K562 (cell line): ENCODE results near the gene FGGY. TPM values are rescaled to one million over a fixed set of nuclear protein-coding genes. Genes with fewer than 3 reads are reported as not detected.

ENCODE experiments used
- ATAC-seq: fragments of 200-7000 bp; cut with Tn5 transposase; 3 replicates; pipeline ENCODE4 v1.9.1; 2020; ENCODE audit warnings: moderate library complexity
- BruUV-seq: library from RNA; stranded (reverse); fragments of 400-500 nt; replicated peaks from 2 replicates; lab custom pipeline; 2021; lab: Mats Ljungman, UMichigan
- CTCF ChIA-PET: fragments of 300-600 bp; formaldehyde crosslinking; extraction: SDS; loops from one replicate; lab custom pipeline; 2021; ENCODE audit warnings: low intra/inter-chr PET ratio; lab: Yijun Ruan, JAX
- POLR2A ChIA-PET: fragments of 300-600, 350-650 bp; sonication (Branson Sonifier 250); formaldehyde crosslinking; extraction: SDS; loops from one replicate; lab custom pipeline; 2021; ENCODE audit warnings: antibody characterized with exemption, inconsistent platforms; lab: Yijun Ruan, JAX
- DNase-seq, 4 experiments: peaks; one replicate each; pipeline versions ENCODE4 v3.0.0 to v3.0.0-alpha.2; 2011 to 2018; ENCODE audit warnings: low spot score in 3 of 4, mixed read lengths in 3 of 4; ENCODE audit errors: extremely low read depth in 1 of 4
- FAIRE-seq: peaks from 2 replicates; lab custom pipeline; 2011; peaks lifted over from hg19 to GRCh38; lab: Jason Lieb, UNC
- H2AFZ ChIP-seq: 2 replicates; pipeline ENCODE4 v1.6.0; 2011; ENCODE audit warnings: low read depth, low read length, control low read depth, inconsistent platforms
- H3K27ac ChIP-seq: fragments of 200-600 bp; 3 replicates; pipeline ENCODE4 v1.8.0; 2011; ENCODE audit warnings: low read depth, mild to moderate bottlenecking, control low read depth, inconsistent platforms, low read length, moderate library complexity, mixed read lengths; ENCODE audit errors: extremely low read depth
- H3K27me3 ChIP-seq, 2 experiments: fragments of 300-600 bp in 1 of 2; 2 replicates in 1 of 2; 3 replicates in 1 of 2; pipeline versions ENCODE4 v1.6.0 to v1.8.0; 2011; ENCODE audit warnings: inconsistent platforms in 2 of 2, low read length in 2 of 2, mild to moderate bottlenecking in 1 of 2, mixed read lengths in 1 of 2, moderate library complexity in 1 of 2; ENCODE audit not compliant: control insufficient read depth in 2 of 2, insufficient read depth in 2 of 2
- H3K36me3 ChIP-seq: fragments of 300-600 bp; 3 replicates; pipeline ENCODE4 v1.8.0; 2011; ENCODE audit warnings: mild to moderate bottlenecking, low read length, inconsistent platforms; ENCODE audit not compliant: control insufficient read depth, insufficient read depth
- H3K4me1 ChIP-seq, 2 experiments: fragments of 200-600 bp in 1 of 2; replicated peaks in 1 of 2; 2 replicates in 1 of 2; 3 replicates in 1 of 2; pipeline versions ENCODE4 v1.5.1 to v1.8.0; 2011; ENCODE audit warnings: inconsistent platforms in 2 of 2, low read length in 2 of 2, mild to moderate bottlenecking in 1 of 2, mixed read lengths in 1 of 2, moderate library complexity in 1 of 2; ENCODE audit not compliant: control insufficient read depth in 2 of 2, insufficient read depth in 2 of 2
- H3K4me2 ChIP-seq: 2 replicates; pipeline ENCODE4 v1.6.1; 2011; ENCODE audit warnings: low read length, control low read depth, inconsistent platforms, mixed read lengths; ENCODE audit not compliant: insufficient read depth
- H3K4me3 ChIP-seq: fragments of 200-600 bp; sonication (generic), shearing (Covaris generic); 2 replicates; pipeline ENCODE4 v1.5.1; 2016; ENCODE audit warnings: control low read depth, inconsistent platforms
- H3K79me2 ChIP-seq: fragments of 200-600 bp; 3 replicates; pipeline ENCODE4 v1.8.0; 2011; ENCODE audit warnings: low read length, inconsistent platforms; ENCODE audit not compliant: control insufficient read depth, insufficient read depth
- H3K9ac ChIP-seq, 2 experiments: 2 replicates each; pipeline versions ENCODE4 v1.6.0 to v1.6.1; 2011; ENCODE audit warnings: low read depth in 2 of 2, low read length in 2 of 2, control low read depth in 1 of 2, inconsistent platforms in 1 of 2, mild to moderate bottlenecking in 1 of 2, mixed read lengths in 1 of 2; ENCODE audit not compliant: insufficient read depth in 1 of 2
- H3K9me1 ChIP-seq: one replicate; pipeline ENCODE4 v1.6.0; 2011; ENCODE audit warnings: inconsistent platforms, mild to moderate bottlenecking, low read length, moderate library complexity; ENCODE audit not compliant: control insufficient read depth, insufficient read depth
- H3K9me3 ChIP-seq: replicated peaks from 2 replicates; pipeline ENCODE4 v1.5.1; 2011; ENCODE audit warnings: low read depth, low read length, inconsistent platforms; ENCODE audit not compliant: control insufficient read depth, insufficient read depth
- H4K20me1 ChIP-seq: replicated peaks from 2 replicates; pipeline ENCODE4 v1.6.1; 2011; ENCODE audit warnings: low read length, inconsistent platforms, mixed read lengths; ENCODE audit not compliant: control insufficient read depth, insufficient read depth
- EZH2 ChIP-seq: IDR thresholded peaks from 2 replicates; pipeline ENCODE4 v1.6.1; 2012; ENCODE audit warnings: low read depth, mild to moderate bottlenecking, inconsistent platforms, low read length, borderline replicate concordance
- HNRNPH1 ChIP-seq: fragments of 200-400 bp; formaldehyde crosslinking; optimal IDR thresholded peaks from 2 replicates; pipeline ENCODE3; 2017; ENCODE audit warnings: low read depth, mild to moderate bottlenecking, low read length, moderate library complexity
- MYC ChIP-seq, 2 experiments: fragments of 250-450 bp in 1 of 2; sonication (Bioruptor Pico) in 1 of 2; IDR thresholded peaks; 2 replicates each; pipeline versions ENCODE4 v1.5.1 to v1.6.1; 2012 to 2021; ENCODE audit warnings: low read depth in 2 of 2, borderline replicate concordance in 1 of 2, improper control_type of control experiment in 1 of 2, low read length in 1 of 2, mild to moderate bottlenecking in 1 of 2, moderate library complexity in 1 of 2
- ZNF584 ChIP-seq: fragments of 200-800 bp; sonication (Bioruptor generic); IDR thresholded peaks from 2 replicates; pipeline ENCODE4 v1.6.1; 2016; ENCODE audit warnings: low read depth, mild to moderate bottlenecking, missing genetic modification characterization, missing compliant biosample characterization
- WGBS: fragments of 100-300 bp; shearing (Covaris generic); methylation state at CpG from one replicate; pipeline ENCODE4 v1.1.6; 2016; ENCODE audit warnings: low coverage, mixed read lengths; ENCODE audit not compliant: insufficient coverage; ENCODE audit errors: missing lambda C conversion rate; 5-methylcytosine and 5-hydroxymethylcytosine counted together
- in situ Hi-C: fragments of 300-500 bp; cut with MboI; formaldehyde crosslinking; loops from 4 replicates; pipeline ENCODE4 v1.15.0; 2018; ENCODE audit warnings: inconsistent platforms, mixed read lengths
- intact Hi-C: fragments of 100-400 bp; cut with micrococcal nuclease; formaldehyde crosslinking; loops from 2 replicates; pipeline ENCODE4 v1.14.2; 2022
- polyA plus RNA-seq, 8 experiments: library from polyadenylated mRNA; depleted of rRNA in 4 of 8; stranded (reverse) in 5 of 8; unstranded in 3 of 8; fragments of >200 nt; fragmentation: Nextera tagmentation in 2 of 8; fragmentation: Illumina TruSeq in 1 of 8; extraction: Ambion mirVana in 2 of 8; extraction: Trizol in 1 of 8; gene quantifications; 2 replicates each; pipeline versions ENCODE4 v1.2.1 to v1.2.3, GENCODE V29; 2011 to 2014; ENCODE audit warnings: inconsistent platforms in 1 of 8, missing spikeins in 1 of 8
- total RNA-seq, 7 experiments: library from RNA; depleted of rRNA in 6 of 7; stranded (reverse); fragments of >200 nt in 6 of 7; fragmentation: Illumina TruSeq in 2 of 7; extraction: Trizol in 2 of 7; gene quantifications; 2 replicates each; pipeline versions ENCODE4 v1.2.1 to v1.2.3, GENCODE V29; 2011 to 2021; ENCODE audit warnings: low replicate concordance in 1 of 7
- TF ChIP-seq, protein P1 (sequence below): sonication (generic); formaldehyde crosslinking; IDR thresholded peaks from 2 replicates; pipeline ENCODE4 v1.9.0; 2022; ENCODE audit warnings: mild to moderate bottlenecking, missing genetic modification reagents

FGGY gene
- total and polyA plus RNA-seq, 9 of the 15 experiments (the other 6 are each of a cell fraction or from before 2014, with no cell fraction given), result 9.7 to 19.2 (median 12.6) TPM

DNA sequence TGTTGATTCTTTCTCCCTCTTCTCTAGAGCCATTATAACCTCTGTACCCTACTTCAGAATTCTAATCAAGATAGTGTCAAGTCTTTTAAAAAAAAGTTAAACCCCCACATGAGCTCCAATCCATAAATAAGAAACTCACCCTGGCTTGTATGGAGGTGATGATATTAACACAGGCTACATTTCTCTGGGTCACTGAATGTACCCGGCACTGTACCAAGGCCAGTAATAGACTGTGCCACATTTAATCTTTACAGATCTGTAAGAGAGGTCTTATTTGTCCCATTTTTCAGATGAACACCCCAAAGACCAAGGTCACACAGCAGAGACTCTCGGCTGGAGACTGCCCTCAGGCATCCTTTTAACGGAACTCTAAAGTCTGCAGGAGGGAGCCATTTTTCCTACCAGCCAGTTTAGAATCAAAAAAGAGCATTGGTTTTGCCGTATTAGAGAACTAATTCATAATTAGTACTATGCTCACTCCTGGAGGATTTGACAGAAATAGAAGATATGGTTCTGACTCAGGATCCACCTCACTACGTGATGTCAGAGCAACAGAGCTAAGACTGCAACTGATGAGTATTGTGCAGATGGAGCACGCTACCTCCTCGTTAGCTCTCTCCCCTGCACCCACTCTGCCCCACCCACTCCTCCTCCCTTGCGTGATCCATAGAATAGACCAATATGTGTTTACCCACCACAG is 300.7 kb downstream of the FGGY start:
- no TSS peak for BruUV-seq
- no peak for DNase-seq
- in situ Hi-C loops, result no loop called here
- no peaks in the 10 kb centered on the region for H3K4me1 ChIP-seq
- H4K20me1 ChIP-seq, result no peaks in the 10 kb centered on the region
- no peak overlapping the region for H3K4me3 ChIP-seq
- H3K9me3 ChIP-seq, result no peaks in the 10 kb centered on the region
- WGBS, result 8% methylated on average over 8 of the region's 8 CpGs
- H3K4me2 ChIP-seq, result no peak overlapping the region
- no peak overlapping the region for H2AFZ ChIP-seq
- no peaks in the 10 kb centered on the region for H3K27me3 ChIP-seq
- ATAC-seq, result no peak
- no peaks in the 10 kb centered on the region for H3K9me1 ChIP-seq
- CTCF ChIA-PET, result no interaction called here
- H3K9ac ChIP-seq, result no peak overlapping the region
- POLR2A ChIA-PET, result interaction anchor here (0.6 kb wide), 1 partner anchor 426 kb away, joined by 3 read pairs; no protein-coding TSS in a partner anchor
- no peaks in the 10 kb centered on the region for H3K79me2 ChIP-seq
- H3K27ac ChIP-seq, result no peak overlapping the region
- intact Hi-C loops, result no loop called here
- TF ChIP-seq HNRNPH1, result no peak
- TF ChIP-seq ZNF584 (CRISPR knock-in tag), result no peak
- TF ChIP-seq, protein P1, sequence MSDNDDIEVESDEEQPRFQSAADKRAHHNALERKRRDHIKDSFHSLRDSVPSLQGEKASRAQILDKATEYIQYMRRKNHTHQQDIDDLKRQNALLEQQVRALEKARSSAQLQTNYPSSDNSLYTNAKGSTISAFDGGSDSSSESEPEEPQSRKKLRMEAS, result no peak
- TF ChIP-seq MYC (IDR thresholded peaks at IDR 0.05; ENCODE audit: low read depth, low read length), result no peak
- TF ChIP-seq MYC (CRISPR knock-in tag; IDR thresholded peaks at IDR 0.05; ENCODE audit: borderline replicate concordance, low read depth), result no peak
- TF ChIP-seq, all 486 proteins: peak for 0
- FAIRE-seq, result no peak
- H3K36me3 ChIP-seq, result no peaks in the 10 kb centered on the region

DNA sequence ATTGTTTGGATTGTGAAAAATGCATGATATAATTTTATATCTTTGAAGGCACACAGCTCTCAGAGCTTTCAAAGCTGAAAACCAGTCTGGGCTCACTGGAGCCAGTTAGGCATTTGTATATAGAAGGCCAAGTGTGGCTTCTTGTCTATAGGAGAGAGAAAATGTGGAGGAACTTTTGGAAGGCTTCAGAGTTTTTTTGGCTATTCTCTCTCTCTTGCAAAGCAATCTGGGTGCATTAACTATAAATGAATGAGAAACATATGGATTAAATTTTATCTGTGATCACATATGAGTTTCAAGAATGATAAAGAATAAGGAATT is 301.2 kb downstream of the FGGY start:
- no peak for DNase-seq
- no peak for ATAC-seq
- H3K4me3 ChIP-seq, result no peak overlapping the region
- no peaks in the 10 kb centered on the region for H3K79me2 ChIP-seq
- H4K20me1 ChIP-seq, result no peaks in the 10 kb centered on the region
- TF ChIP-seq, protein P1, result no peak
- no peak for TF ChIP-seq EZH2
- no peak overlapping the region for H3K4me2 ChIP-seq
- CTCF ChIA-PET, result no interaction called here
- no peak overlapping the region for H2AFZ ChIP-seq
- H3K9me1 ChIP-seq, result no peaks in the 10 kb centered on the region
- POLR2A ChIA-PET, result no interaction called here
- no peaks in the 10 kb centered on the region for H3K36me3 ChIP-seq
- intact Hi-C loops (no loop called here), in situ Hi-C loops (no loop called here)
- no peak for FAIRE-seq
- H3K9ac ChIP-seq, result no peak overlapping the region
- H3K27ac ChIP-seq, result no peak overlapping the region
- H3K9me3 ChIP-seq, result no peaks in the 10 kb centered on the region
- BruUV-seq, result no TSS peak
- no peaks in the 10 kb centered on the region for H3K27me3 ChIP-seq
- no peaks in the 10 kb centered on the region for H3K4me1 ChIP-seq
